Chondrocyte (in vitro differentiated cells): ENCODE results near the gene NUTF2. TPM values are rescaled to one million over a fixed set of nuclear protein-coding genes. Genes with fewer than 3 reads are reported as not detected.
A peak's percentile ranks its signal among the peaks of the same experiment; 100 is the strongest.

Source experiments
- DNase-seq: peaks from one replicate; pipeline ENCODE4 v3.0.0; 2021; ENCODE audit warnings: mixed read lengths, low spot score
- H3K27ac Mint-ChIP-seq: one replicate; pipeline ENCODE4 v1.8.0; 2021; ENCODE audit warnings: mild to moderate bottlenecking, moderate library complexity, mixed read lengths; ENCODE audit not compliant: unreplicated experiment
- H3K27me3 Mint-ChIP-seq: 2 replicates; pipeline ENCODE4 v1.8.0; 2021; ENCODE audit warnings: low read depth, mixed read lengths
- H3K36me3 Mint-ChIP-seq: 2 replicates; pipeline ENCODE4 v1.8.0; 2021; ENCODE audit warnings: low read depth, mixed read lengths
- H3K4me1 Mint-ChIP-seq: 2 replicates; pipeline ENCODE4 v1.8.0; 2021; ENCODE audit warnings: low read depth, mild to moderate bottlenecking, mixed read lengths
- H3K4me3 Mint-ChIP-seq: one replicate; pipeline ENCODE4 v1.8.0; 2021; ENCODE audit warnings: mild to moderate bottlenecking, moderate library complexity, mixed read lengths; ENCODE audit not compliant: unreplicated experiment
- H3K9me3 Mint-ChIP-seq: 2 replicates; pipeline ENCODE4 v1.8.0; 2021; ENCODE audit warnings: low read depth, mixed read lengths
- CTCF ChIP-seq: fragments of 200-600 bp; sonication (generic); IDR thresholded peaks from 2 replicates; pipeline ENCODE4 v1.5.0; 2021; ENCODE audit warnings: antibody characterized with exemption, mild to moderate bottlenecking, moderate library complexity
- total RNA-seq: library from RNA; stranded (reverse); gene quantifications from 3 replicates; pipeline ENCODE4 v1.2.1, GENCODE V29; 2021

NUTF2 gene
- total RNA-seq, 1 donor from 2014 or later = 135 TPM

DNA sequence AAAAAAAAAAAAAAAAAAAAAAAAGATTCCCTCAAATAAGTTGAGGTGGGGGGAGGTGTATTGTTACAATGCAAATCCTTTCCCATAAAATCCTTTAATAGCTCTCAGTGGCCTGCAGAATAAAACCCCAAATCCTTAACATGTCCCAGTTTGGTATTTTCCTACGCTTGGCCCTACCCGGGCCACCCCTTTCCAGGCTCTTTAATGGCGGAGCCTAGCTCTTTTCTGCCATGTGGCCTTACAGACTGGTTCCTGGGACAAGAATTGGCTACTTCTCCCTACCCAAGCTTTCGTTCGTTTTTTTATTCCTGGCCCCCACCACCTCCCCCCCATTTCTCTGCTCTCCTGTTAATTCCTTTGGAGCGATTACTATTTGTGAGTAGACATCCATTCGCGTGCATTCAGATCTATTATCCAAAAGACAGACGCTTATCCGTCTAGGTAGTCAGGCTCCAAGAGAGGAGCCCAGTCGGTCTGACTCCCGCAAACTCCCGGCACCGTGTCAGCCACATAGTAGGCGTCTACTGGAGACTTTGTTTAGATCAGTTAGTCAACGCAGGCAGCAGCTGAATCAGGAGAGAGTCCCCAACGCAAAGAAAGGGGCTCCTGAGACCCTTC lies 5.4 kb upstream of the NUTF2 start:
- Mint-ChIP-seq H3K27ac (peak overlapping the region; percentile 97), H3K27me3 (no peaks in the 10 kb centered on the region), H3K4me1 (peaks cover 38% of the 10 kb centered on the region), H3K4me3 (peak overlapping the region; percentile 89), H3K9me3 (no peaks in the 10 kb centered on the region), H3K36me3 (peaks cover 2% of the 10 kb centered on the region)
- no peak for TF ChIP-seq CTCF
- no peak for DNase-seq

- Mint-ChIP-seq H3K27ac (peak within 1 kb of the TSS; percentile 97), H3K9me3 (no peaks in the 10 kb centered on the region), H3K27me3 (no peaks in the 10 kb centered on the region), H3K4me1 (peaks cover 38% of the 10 kb centered on the region), H3K4me3 (peak within 1 kb of the TSS; percentile 91), H3K36me3 (peaks cover 2% of the 10 kb centered on the region)
- peak; percentile 85 for TF ChIP-seq CTCF
- DNase-seq = peak; percentile 96
These were observed 4.8 kb upstream of the NUTF2 start, which contains the start of gene THAP11 for GRCh38 chr16:67841816-67842508. Gene THAP11 (plus strand): TSS chr16:67842320. CDS start chr16:67842555, 235 bp downstream.

DNA sequence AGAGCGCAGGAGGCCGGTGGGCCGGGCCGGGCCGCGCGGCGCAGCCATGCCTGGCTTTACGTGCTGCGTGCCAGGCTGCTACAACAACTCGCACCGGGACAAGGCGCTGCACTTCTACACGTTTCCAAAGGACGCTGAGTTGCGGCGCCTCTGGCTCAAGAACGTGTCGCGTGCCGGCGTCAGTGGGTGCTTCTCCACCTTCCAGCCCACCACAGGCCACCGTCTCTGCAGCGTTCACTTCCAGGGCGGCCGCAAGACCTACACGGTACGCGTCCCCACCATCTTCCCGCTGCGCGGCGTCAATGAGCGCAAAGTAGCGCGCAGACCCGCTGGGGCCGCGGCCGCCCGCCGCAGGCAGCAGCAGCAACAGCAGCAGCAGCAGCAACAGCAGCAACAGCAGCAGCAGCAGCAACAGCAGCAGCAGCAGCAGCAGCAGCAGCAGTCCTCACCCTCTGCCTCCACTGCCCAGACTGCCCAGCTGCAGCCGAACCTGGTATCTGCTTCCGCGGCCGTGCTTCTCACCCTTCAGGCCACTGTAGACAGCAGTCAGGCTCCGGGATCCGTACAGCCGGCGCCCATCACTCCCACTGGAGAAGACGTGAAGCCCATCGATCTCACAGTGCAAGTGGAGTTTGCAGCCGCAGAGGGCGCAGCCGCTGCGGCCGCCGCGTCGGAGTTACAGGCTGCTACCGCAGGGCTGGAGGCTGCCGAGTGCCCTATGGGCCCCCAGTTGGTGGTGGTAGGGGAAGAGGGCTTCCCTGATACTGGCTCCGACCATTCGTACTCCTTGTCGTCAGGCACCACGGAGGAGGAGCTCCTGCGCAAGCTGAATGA lies 4.0 kb upstream of the NUTF2 start:
- Mint-ChIP-seq H3K36me3 (peaks cover 1% of the 10 kb centered on the region), H3K4me3 (peak overlapping the region; percentile 91), H3K9me3 (no peaks in the 10 kb centered on the region), H3K27ac (peak overlapping the region; percentile 92), H3K27me3 (no peaks in the 10 kb centered on the region), H3K4me1 (peaks cover 41% of the 10 kb centered on the region)
- no peak for DNase-seq
- TF ChIP-seq CTCF = peak; percentile 71

DNA sequence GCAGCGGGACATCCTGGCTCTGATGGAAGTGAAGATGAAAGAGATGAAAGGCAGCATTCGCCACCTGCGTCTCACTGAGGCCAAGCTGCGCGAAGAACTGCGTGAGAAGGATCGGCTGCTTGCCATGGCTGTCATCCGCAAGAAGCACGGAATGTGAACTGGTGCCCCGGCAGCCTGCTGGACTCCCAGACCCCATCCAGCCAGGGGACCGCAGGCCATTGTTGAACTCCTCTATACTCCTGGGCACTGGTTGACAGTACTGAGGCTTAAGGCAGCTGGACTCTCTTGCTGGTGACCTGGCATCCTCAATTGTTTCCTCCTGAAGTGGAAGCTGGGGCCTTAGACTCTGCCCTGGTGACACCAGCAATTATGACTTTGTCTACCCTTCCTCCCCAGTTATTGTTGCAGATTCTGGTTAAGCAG lies 3.4 kb upstream of the NUTF2 start:
- peak; percentile 35 for TF ChIP-seq CTCF
- Mint-ChIP-seq H3K9me3 (no peaks in the 10 kb centered on the region), H3K36me3 (no peaks in the 10 kb centered on the region), H3K27me3 (no peaks in the 10 kb centered on the region), H3K4me3 (peak overlapping the region; percentile 91), H3K4me1 (peaks cover 47% of the 10 kb centered on the region), H3K27ac (peak overlapping the region; percentile 92)
- DNase-seq = no peak

DNA sequence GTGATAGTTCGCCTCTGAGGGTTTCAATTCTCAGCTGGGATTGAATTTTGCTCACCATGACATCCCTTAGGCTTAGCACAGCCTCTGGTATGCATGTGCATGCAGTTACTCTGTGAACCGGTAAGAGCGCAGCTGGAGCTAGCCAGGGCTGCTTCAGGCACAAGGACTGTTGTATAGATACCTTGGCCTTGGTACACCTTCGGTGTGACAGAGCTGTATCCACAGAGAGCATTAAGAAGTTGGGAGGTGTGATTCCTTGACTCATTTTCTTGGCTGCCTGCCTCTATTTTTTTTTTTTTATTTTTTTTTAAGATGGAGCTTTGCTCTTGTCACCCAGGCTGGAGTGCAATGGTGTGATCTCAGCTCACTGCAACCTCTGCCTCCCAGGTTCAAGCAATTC lies 2.2 kb upstream of the NUTF2 start:
- no peak for DNase-seq
- Mint-ChIP-seq H3K36me3 (no peaks in the 10 kb centered on the region), H3K4me3 (peak overlapping the region; percentile 28), H3K27ac (peak overlapping the region; percentile 92), H3K9me3 (no peaks in the 10 kb centered on the region), H3K4me1 (peaks cover 56% of the 10 kb centered on the region), H3K27me3 (no peaks in the 10 kb centered on the region)
- no peak for TF ChIP-seq CTCF
